Measurements from ENCODE around the gene TRIM26. TPM values are rescaled to one million over a fixed set of nuclear protein-coding genes. Genes with fewer than 3 reads are reported as not detected.

Gene TRIM26
- total RNA-seq, 1 experiment from 2014 or later = 37.0 TPM

GRCh38 chr6:30150671-30151395, 62.4 kb downstream of the TRIM26 start:
- DNase-seq = no peak
- Histone ChIP-seq H3K27me3 (ENCODE audit: low read length) (no peaks in the 10 kb centered on the region), H3K9me3 (ENCODE audit: low read length) (no peaks in the 10 kb centered on the region), H3K4me2 (ENCODE audit: low read depth, low read length, poor library complexity, severe bottlenecking) (no peak overlapping the region), H3K9me2 (replicated peaks; ENCODE audit: insufficient read depth, low read length) (no peaks in the 10 kb centered on the region), H4K20me1 (ENCODE audit: insufficient read depth, low read depth, low read length) (no peaks in the 10 kb centered on the region), H3K9ac (ENCODE audit: low read length) (no peak overlapping the region), H3K79me2 (ENCODE audit: low read length) (no peaks in the 10 kb centered on the region), H2AFZ (ENCODE audit: low read length) (no peak overlapping the region), H3K36me3 (ENCODE audit: insufficient read depth, low read length) (no peaks in the 10 kb centered on the region), H3K4me1 (ENCODE audit: low read length) (no peaks in the 10 kb centered on the region), H3K27ac (ENCODE audit: low read length) (no peak overlapping the region), H3K4me3 (ENCODE audit: low read length) (no peak overlapping the region)

GRCh38 chr6:30149858-30150550, 63.2 kb downstream of the TRIM26 start:
- Histone ChIP-seq H3K27ac (ENCODE audit: low read length) (no peak overlapping the region), H3K4me3 (ENCODE audit: low read length) (no peak overlapping the region), H3K9me3 (ENCODE audit: low read length) (no peaks in the 10 kb centered on the region), H3K27me3 (ENCODE audit: low read length) (no peaks in the 10 kb centered on the region), H3K4me2 (ENCODE audit: low read depth, low read length, poor library complexity, severe bottlenecking) (no peak overlapping the region), H3K79me2 (ENCODE audit: low read length) (no peaks in the 10 kb centered on the region), H2AFZ (ENCODE audit: low read length) (no peak overlapping the region), H3K36me3 (ENCODE audit: insufficient read depth, low read length) (no peaks in the 10 kb centered on the region), H4K20me1 (ENCODE audit: insufficient read depth, low read depth, low read length) (no peaks in the 10 kb centered on the region), H3K9me2 (replicated peaks; ENCODE audit: insufficient read depth, low read length) (no peaks in the 10 kb centered on the region), H3K4me1 (ENCODE audit: low read length) (no peaks in the 10 kb centered on the region), H3K9ac (ENCODE audit: low read length) (no peak overlapping the region)
- no peak for DNase-seq

GRCh38 chr6:30149234-30149633, 64.0 kb downstream of the TRIM26 start:
- Histone ChIP-seq H3K9me3 (ENCODE audit: low read length) (no peaks in the 10 kb centered on the region), H3K36me3 (ENCODE audit: insufficient read depth, low read length) (no peaks in the 10 kb centered on the region), H3K27me3 (ENCODE audit: low read length) (no peaks in the 10 kb centered on the region), H2AFZ (ENCODE audit: low read length) (no peak overlapping the region), H3K4me2 (ENCODE audit: low read depth, low read length, poor library complexity, severe bottlenecking) (no peak overlapping the region), H3K27ac (ENCODE audit: low read length) (no peak overlapping the region), H3K4me3 (ENCODE audit: low read length) (no peak overlapping the region), H3K9me2 (replicated peaks; ENCODE audit: insufficient read depth, low read length) (no peaks in the 10 kb centered on the region), H3K4me1 (ENCODE audit: low read length) (no peaks in the 10 kb centered on the region), H3K79me2 (ENCODE audit: low read length) (no peaks in the 10 kb centered on the region), H4K20me1 (ENCODE audit: insufficient read depth, low read depth, low read length) (no peaks in the 10 kb centered on the region), H3K9ac (ENCODE audit: low read length) (no peak overlapping the region)
- DNase-seq = no peak

- H3K9me3 ChIP-seq (ENCODE audit: low read length) = no peaks in the 10 kb centered on the region
- H3K4me1 ChIP-seq (ENCODE audit: low read length) = no peaks in the 10 kb centered on the region
- no peaks in the 10 kb centered on the region for H3K9me2 ChIP-seq (replicated peaks; ENCODE audit: insufficient read depth, low read length)
- no peak for DNase-seq
- no peaks in the 10 kb centered on the region for H4K20me1 ChIP-seq (ENCODE audit: insufficient read depth, low read depth, low read length)
- no peaks in the 10 kb centered on the region for H3K36me3 ChIP-seq (ENCODE audit: insufficient read depth, low read length)
- H3K9ac ChIP-seq (ENCODE audit: low read length) = no peak overlapping the region
- no peak overlapping the region for H3K27ac ChIP-seq (ENCODE audit: low read length)
- H3K4me3 ChIP-seq (ENCODE audit: low read length) = no peak overlapping the region
- no peaks in the 10 kb centered on the region for H3K27me3 ChIP-seq (ENCODE audit: low read length)
- H3K4me2 ChIP-seq (ENCODE audit: low read depth, low read length, poor library complexity, severe bottlenecking) = no peak overlapping the region
- no peak overlapping the region for H2AFZ ChIP-seq (ENCODE audit: low read length)
- no peaks in the 10 kb centered on the region for H3K79me2 ChIP-seq (ENCODE audit: low read length)
Measured at GRCh38 chr6:30147096-30147495, 66.1 kb downstream of the TRIM26 start.

GRCh38 chr6:30145818-30146217, 67.4 kb downstream of the TRIM26 start:
- no peak overlapping the region for H3K4me3 ChIP-seq (ENCODE audit: low read length)
- no peaks in the 10 kb centered on the region for H3K4me1 ChIP-seq (ENCODE audit: low read length)
- H3K27ac ChIP-seq (ENCODE audit: low read length) = no peak overlapping the region
- no peaks in the 10 kb centered on the region for H3K36me3 ChIP-seq (ENCODE audit: insufficient read depth, low read length)
- no peak overlapping the region for H2AFZ ChIP-seq (ENCODE audit: low read length)
- H3K9ac ChIP-seq (ENCODE audit: low read length) = no peak overlapping the region
- no peaks in the 10 kb centered on the region for H3K9me2 ChIP-seq (replicated peaks; ENCODE audit: insufficient read depth, low read length)
- no peaks in the 10 kb centered on the region for H3K27me3 ChIP-seq (ENCODE audit: low read length)
- no peaks in the 10 kb centered on the region for H3K79me2 ChIP-seq (ENCODE audit: low read length)
- DNase-seq = no peak
- no peaks in the 10 kb centered on the region for H3K9me3 ChIP-seq (ENCODE audit: low read length)
- no peak overlapping the region for H3K4me2 ChIP-seq (ENCODE audit: low read depth, low read length, poor library complexity, severe bottlenecking)
- H4K20me1 ChIP-seq (ENCODE audit: insufficient read depth, low read depth, low read length) = no peaks in the 10 kb centered on the region

GRCh38 chr6:30144811-30145210, 68.4 kb downstream of the TRIM26 start:
- H3K9me2 ChIP-seq (replicated peaks; ENCODE audit: insufficient read depth, low read length) = no peaks in the 10 kb centered on the region
- no peak overlapping the region for H3K27ac ChIP-seq (ENCODE audit: low read length)
- no peaks in the 10 kb centered on the region for H3K79me2 ChIP-seq (ENCODE audit: low read length)
- no peaks in the 10 kb centered on the region for H3K4me1 ChIP-seq (ENCODE audit: low read length)
- DNase-seq = no peak
- no peaks in the 10 kb centered on the region for H4K20me1 ChIP-seq (ENCODE audit: insufficient read depth, low read depth, low read length)
- H3K36me3 ChIP-seq (ENCODE audit: insufficient read depth, low read length) = no peaks in the 10 kb centered on the region
- H3K9ac ChIP-seq (ENCODE audit: low read length) = no peak overlapping the region
- no peak overlapping the region for H3K4me2 ChIP-seq (ENCODE audit: low read depth, low read length, poor library complexity, severe bottlenecking)
- H3K4me3 ChIP-seq (ENCODE audit: low read length) = no peak overlapping the region
- no peaks in the 10 kb centered on the region for H3K27me3 ChIP-seq (ENCODE audit: low read length)
- H3K9me3 ChIP-seq (ENCODE audit: low read length) = no peaks in the 10 kb centered on the region
- no peak overlapping the region for H2AFZ ChIP-seq (ENCODE audit: low read length)

- DNase-seq = no peak
- Histone ChIP-seq H3K9me3 (ENCODE audit: low read length) (no peaks in the 10 kb centered on the region), H3K36me3 (ENCODE audit: insufficient read depth, low read length) (no peaks in the 10 kb centered on the region), H3K27ac (ENCODE audit: low read length) (no peak overlapping the region), H3K9ac (ENCODE audit: low read length) (no peak overlapping the region), H4K20me1 (ENCODE audit: insufficient read depth, low read depth, low read length) (no peaks in the 10 kb centered on the region), H3K4me1 (ENCODE audit: low read length) (no peaks in the 10 kb centered on the region), H3K9me2 (replicated peaks; ENCODE audit: insufficient read depth, low read length) (no peaks in the 10 kb centered on the region), H2AFZ (ENCODE audit: low read length) (no peak overlapping the region), H3K79me2 (ENCODE audit: low read length) (no peaks in the 10 kb centered on the region), H3K27me3 (ENCODE audit: low read length) (no peaks in the 10 kb centered on the region), H3K4me3 (ENCODE audit: low read length) (no peak overlapping the region), H3K4me2 (ENCODE audit: low read depth, low read length, poor library complexity, severe bottlenecking) (no peak overlapping the region)
Measured at GRCh38 chr6:30143780-30144179, 69.4 kb downstream of the TRIM26 start.

GRCh38 chr6:30142665-30143064, 70.5 kb downstream of the TRIM26 start:
- no peaks in the 10 kb centered on the region for H3K4me1 ChIP-seq (ENCODE audit: low read length)

More at GRCh38 chr6:30142665-30143064, 70.5 kb downstream of the TRIM26 start:
- no peaks in the 10 kb centered on the region for H3K9me3 ChIP-seq (ENCODE audit: low read length)
- H3K9me2 ChIP-seq (replicated peaks; ENCODE audit: insufficient read depth, low read length) = no peaks in the 10 kb centered on the region
- no peaks in the 10 kb centered on the region for H4K20me1 ChIP-seq (ENCODE audit: insufficient read depth, low read depth, low read length)
- H3K79me2 ChIP-seq (ENCODE audit: low read length) = no peaks in the 10 kb centered on the region
- no peak overlapping the region for H3K4me3 ChIP-seq (ENCODE audit: low read length)
- H3K27me3 ChIP-seq (ENCODE audit: low read length) = no peaks in the 10 kb centered on the region
- DNase-seq = no peak
- H3K36me3 ChIP-seq (ENCODE audit: insufficient read depth, low read length) = no peaks in the 10 kb centered on the region
- no peak overlapping the region for H3K9ac ChIP-seq (ENCODE audit: low read length)
- no peak overlapping the region for H3K4me2 ChIP-seq (ENCODE audit: low read depth, low read length, poor library complexity, severe bottlenecking)
- H3K27ac ChIP-seq (ENCODE audit: low read length) = no peak overlapping the region
- no peak overlapping the region for H2AFZ ChIP-seq (ENCODE audit: low read length)
